Effector CD8-positive, alpha-beta T cell (primary cell): ENCODE data around the gene CIITA.
"Not testable (repeated sequence)": the region's sequence is repeated elsewhere in the genome, so short reads cannot be mapped to it uniquely, and the experiment has no call there.

Experiments used
- DNase-seq: peaks from one replicate; lab custom pipeline; 2025; lab: John Stamatoyannopoulos, UW

Gene CIITA

GRCh38 chr16:10937068-10937859, 60.3 kb downstream of the CIITA start:
- no peak for DNase-seq

- DNase-seq, result no peak
These were observed 61.3 kb downstream of the CIITA start for GRCh38 chr16:10938321-10938720.

GRCh38 chr16:10938796-10939648, 62.0 kb downstream of the CIITA start:
- no peak for DNase-seq

GRCh38 chr16:10939649-10940234, 62.7 kb downstream of the CIITA start:
- no peak for DNase-seq

- DNase-seq, result no peak
These were observed 63.6 kb downstream of the CIITA start for GRCh38 chr16:10940501-10941079.

- no peak for DNase-seq
These were observed 64.3 kb downstream of the CIITA start for GRCh38 chr16:10941127-10941933.

- DNase-seq, result not testable (repeated sequence)
These were observed 64.9 kb downstream of the CIITA start for GRCh38 chr16:10941935-10942351.

GRCh38 chr16:10942352-10943063, 65.5 kb downstream of the CIITA start, which contains the start of gene DEXI:
Gene DEXI (minus strand): TSS chr16:10942468. CDS start chr16:10942005, 463 bp downstream.
- DNase-seq, result peak; percentile 92

GRCh38 chr16:10943064-10943353, 66.0 kb downstream of the CIITA start:
- no peak for DNase-seq

GRCh38 chr16:10944249-10945064, 67.5 kb downstream of the CIITA start, which contains the start of gene CLEC16A:
Gene CLEC16A (plus strand): TSS chr16:10944564. CDS start chr16:10944718, 154 bp downstream.
- peak; percentile 92 for DNase-seq

GRCh38 chr16:10945065-10945787, 68.2 kb downstream of the CIITA start:
- no peak for DNase-seq

GRCh38 chr16:10946308-10946707, 69.3 kb downstream of the CIITA start:
- no peak for DNase-seq

GRCh38 chr16:10947211-10947787, 70.3 kb downstream of the CIITA start:
- DNase-seq, result no peak

GRCh38 chr16:10949424-10949970, 72.5 kb downstream of the CIITA start:
- DNase-seq, result peak; percentile 6

GRCh38 chr16:10950393-10950792, 73.4 kb downstream of the CIITA start:
- no peak for DNase-seq

- DNase-seq, result no peak
These were observed 74.0 kb downstream of the CIITA start for GRCh38 chr16:10951026-10951425.

GRCh38 chr16:10954903-10955302, 77.9 kb downstream of the CIITA start:
- DNase-seq, result no peak

- DNase-seq, result no peak
These were observed 80.9 kb downstream of the CIITA start for GRCh38 chr16:10957771-10958482.
